Neural progenitor cell (in vitro differentiated cells): Measurements from ENCODE around the gene PMM1.

Experiments
- CTCF ChIP-seq: fragments of 200-600 bp; sonication (generic); IDR thresholded peaks from 2 replicates; pipeline ENCODE4 v1.5.1; 2017; ENCODE audit warnings: antibody characterized with exemption, mild to moderate bottlenecking
- EZH2phosphoT487 ChIP-seq: fragments of 200-600 bp; sonication (generic); IDR thresholded peaks from 2 replicates; pipeline ENCODE4 v1.6.1; 2017; ENCODE audit warnings: antibody characterized with exemption

GRCh38 chr22:41567512-41567768 is 22.2 kb downstream of the PMM1 start:
- TF ChIP-seq CTCF = no peak
- TF ChIP-seq EZH2phosphoT487 = no peak
